COR-L47 (cell line): ENCODE data around the gene TGIF1.
"Not testable (repeated sequence)": the region's sequence is repeated elsewhere in the genome, so short reads cannot be mapped to it uniquely, and the experiment has no call there.

ENCODE experiments used
- DNase-seq: peaks from one replicate; lab custom pipeline; 2025; lab: John Stamatoyannopoulos, UW

TGIF1 gene

GRCh38 chr18:3450012-3450798 is at the start of gene TGIF1:
Gene TGIF1, plus strand, starts transcription at chr18:3450172. Its CDS starts 318 bp downstream, at chr18:3450490.
- DNase-seq, result peak; percentile 85

DNA sequence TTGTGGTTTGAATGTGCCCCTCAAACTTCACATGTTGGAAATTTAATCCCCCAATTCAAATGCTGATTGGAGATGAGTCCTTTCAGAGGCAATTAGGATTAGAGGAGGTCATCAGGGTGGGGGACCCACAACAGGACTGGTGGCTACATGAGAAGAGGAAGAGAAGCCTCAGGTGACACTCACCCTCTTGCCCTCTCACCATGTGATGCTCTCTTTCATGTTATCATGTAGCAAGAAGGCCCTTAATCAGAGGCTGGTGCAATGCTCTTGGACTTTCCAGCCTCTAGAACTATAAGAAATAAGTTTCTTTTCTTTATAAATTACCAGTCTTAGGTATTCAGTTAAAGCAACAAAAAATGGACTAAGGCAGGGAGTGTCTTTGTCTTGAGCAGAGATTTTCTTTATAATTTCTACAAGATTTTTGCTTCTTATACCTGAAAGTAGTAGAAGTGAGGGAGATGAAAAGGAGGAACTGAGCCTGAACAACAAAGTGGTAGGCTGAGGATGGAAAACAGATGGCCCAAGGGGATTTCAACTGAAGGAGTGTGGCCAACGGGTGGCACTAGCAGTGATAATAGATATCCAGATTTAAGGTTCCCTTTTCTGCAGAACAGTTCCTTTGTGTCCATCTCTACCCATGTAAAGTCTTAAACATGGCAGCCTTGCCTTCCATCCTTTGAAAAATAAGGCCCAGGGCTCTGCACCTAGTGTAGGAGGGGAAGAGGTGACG is 49.2 kb upstream of the TGIF1 start:
- DNase-seq, result no peak

- DNase-seq, result no peak
Measured at GRCh38 chr18:3401669-3402620, 48.0 kb upstream of the TGIF1 start.

GRCh38 chr18:3402982-3403451 is 47.0 kb upstream of the TGIF1 start:
- DNase-seq, result no peak

GRCh38 chr18:3405713-3406112 is 44.3 kb upstream of the TGIF1 start:
- DNase-seq, result no peak

DNA sequence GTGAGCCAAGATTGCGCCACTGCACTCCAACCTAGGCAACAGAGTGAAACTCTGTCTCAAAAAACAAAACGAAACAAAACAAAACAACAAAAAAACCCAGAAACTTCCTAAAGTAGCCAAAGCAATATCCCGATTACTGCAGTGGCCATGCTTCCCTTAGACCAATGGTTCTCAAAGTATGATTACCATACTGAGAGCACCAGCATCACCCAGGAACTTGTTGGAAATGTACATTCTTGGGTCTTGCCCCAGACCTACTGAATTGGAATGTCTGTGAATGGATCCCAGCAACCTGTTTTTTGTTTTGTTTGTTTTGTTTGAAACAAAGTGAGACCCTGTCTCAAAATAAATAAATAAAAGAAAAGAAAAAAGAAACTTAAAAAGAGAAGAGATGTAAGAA is 41.9 kb upstream of the TGIF1 start:
- DNase-seq, result no peak

GRCh38 chr18:3409811-3410210 is 40.2 kb upstream of the TGIF1 start:
- DNase-seq, result no peak

- DNase-seq, result no peak
Measured at GRCh38 chr18:3410273-3410672, 39.7 kb upstream of the TGIF1 start.

DNA sequence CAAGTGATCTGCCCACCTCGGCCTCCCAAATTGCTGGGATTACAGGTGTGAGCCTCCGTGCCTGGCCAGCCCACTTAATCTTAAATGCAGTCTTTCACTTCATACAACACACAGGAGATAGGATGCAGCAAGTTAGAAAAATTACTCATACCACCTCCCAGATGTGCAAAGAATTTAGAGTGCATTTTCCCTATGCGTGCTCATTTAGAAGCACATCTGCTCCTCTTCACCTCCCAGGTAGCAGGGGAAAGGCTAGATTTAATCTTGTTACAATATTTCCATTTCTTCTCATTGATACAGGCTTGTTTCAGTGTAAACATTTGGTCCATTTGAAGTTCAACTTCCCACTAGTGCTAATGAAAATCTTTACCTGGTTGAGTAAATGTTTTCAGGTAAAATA is 39.1 kb upstream of the TGIF1 start:
- not testable (repeated sequence) for DNase-seq

DNA sequence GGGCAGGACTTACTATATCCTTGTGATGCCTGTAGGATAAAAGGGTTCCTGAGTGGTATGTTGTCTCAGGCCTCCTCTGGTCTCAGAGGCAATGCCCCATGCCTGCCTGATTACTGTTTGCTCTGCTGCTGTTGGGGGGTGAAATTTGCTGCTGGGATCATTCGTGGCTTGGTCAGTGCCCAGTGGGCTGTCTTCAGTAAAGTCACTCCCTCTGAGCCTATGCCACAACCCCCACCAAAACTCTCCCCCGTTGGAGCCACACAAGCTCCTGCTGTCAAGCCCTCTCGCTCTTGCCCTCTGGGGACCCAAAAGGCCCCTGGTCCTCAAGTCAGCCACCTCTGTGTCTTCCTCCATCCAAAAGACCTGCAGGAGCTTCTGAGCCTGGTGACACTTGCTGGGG is 38.6 kb upstream of the TGIF1 start:
- no peak for DNase-seq

DNA sequence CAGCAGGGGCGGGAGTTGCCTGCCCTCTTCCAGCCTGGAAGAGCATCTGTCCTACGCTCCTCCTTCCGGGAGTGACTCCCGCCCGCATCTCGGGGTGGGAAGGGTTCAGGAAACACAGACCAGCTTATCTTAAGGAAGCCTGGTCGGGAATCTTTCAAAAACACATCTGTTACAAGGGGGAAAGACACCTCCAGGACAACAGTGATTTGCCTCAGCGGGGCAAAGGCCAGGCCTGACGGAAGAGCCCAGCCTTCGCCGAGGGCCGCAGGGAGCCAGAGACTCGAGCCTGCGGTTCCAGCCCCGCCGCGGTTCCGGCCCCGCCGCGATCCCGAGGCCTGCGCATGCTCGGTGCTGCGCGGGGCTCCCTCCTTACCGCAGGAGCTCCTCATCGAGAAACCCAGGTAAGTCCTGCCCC is 38.1 kb upstream of the TGIF1 start:
- no peak for DNase-seq

DNA sequence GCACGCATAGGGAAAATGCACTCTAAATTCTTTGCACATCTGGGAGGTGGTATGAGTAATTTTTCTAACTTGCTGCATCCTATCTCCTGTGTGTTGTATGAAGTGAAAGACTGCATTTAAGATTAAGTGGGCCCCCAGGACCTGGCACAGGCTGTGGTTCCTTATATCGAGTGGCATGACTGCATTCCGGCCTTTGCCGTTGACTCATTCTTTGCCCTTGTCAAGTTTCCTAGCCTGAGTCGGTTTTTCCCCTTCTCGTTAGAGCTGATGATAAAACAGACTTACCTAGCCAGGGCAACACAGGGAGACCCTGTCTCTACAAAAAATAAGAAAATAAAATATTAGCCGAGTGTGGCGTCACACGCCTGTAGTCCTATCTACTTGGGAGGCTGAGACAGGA is 37.4 kb upstream of the TGIF1 start:
- DNase-seq, result not testable (repeated sequence)

DNA sequence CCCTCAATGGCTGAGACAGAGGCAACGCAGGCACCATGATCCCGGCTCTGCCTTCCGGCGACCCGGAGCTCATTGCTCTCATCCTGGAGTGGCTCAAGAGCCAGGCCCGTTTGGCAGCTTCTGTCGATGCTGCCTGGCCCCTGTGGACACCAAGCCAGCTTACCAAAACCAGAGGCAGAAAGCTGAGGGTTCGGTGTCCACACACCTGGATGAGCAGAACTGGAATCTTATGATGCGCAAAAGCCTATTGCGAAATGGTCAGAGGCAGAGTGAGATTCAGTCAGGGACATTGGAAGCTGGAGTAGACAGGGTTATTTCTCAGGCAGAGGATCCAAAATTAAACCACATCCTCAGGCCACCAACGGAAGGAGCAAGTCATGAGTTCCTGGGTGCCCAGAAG is 34.9 kb upstream of the TGIF1 start:
- DNase-seq, result no peak

DNA sequence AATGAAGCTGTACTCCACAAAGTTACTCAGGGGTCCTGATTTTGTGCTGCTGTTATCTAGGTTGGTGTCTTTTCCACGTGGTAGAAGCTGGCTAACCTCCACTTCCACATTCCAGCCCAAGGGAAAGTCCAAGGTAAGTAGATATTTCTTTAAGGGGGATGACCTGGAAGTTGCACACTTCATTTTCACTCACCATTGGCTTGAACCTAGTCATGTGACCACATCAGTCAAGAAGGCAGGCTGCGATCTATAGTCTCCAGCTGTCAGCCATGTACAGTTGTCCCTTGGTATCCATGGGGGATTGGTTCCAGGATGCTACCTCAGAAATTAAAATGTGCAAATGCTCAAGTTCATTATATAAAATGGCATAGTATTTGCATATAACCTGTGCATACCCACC is 31.9 kb upstream of the TGIF1 start:
- no peak for DNase-seq

GRCh38 chr18:3420919-3421279 is 29.1 kb upstream of the TGIF1 start:
- no peak for DNase-seq

DNA sequence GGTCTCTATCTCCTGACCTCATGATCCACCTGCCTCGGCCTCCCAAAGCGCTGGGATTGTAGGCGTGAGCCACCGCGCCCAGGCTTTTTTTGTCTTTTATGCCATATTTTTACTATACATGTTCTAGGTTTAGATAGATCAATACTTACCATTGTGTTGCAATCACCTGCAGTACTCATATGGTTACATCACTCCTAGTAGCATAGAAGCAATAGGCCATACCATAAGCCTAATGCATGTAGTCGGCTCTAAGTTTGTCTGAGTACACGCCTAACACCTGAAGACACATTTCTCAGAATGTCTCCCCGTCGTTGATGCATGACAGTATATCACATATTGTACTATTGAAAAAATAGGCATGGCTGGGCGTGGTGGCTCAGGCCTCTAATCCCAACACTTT is 27.1 kb upstream of the TGIF1 start:
- DNase-seq, result no peak

GRCh38 chr18:3424280-3424890 is 25.6 kb upstream of the TGIF1 start:
- DNase-seq, result no peak

DNA sequence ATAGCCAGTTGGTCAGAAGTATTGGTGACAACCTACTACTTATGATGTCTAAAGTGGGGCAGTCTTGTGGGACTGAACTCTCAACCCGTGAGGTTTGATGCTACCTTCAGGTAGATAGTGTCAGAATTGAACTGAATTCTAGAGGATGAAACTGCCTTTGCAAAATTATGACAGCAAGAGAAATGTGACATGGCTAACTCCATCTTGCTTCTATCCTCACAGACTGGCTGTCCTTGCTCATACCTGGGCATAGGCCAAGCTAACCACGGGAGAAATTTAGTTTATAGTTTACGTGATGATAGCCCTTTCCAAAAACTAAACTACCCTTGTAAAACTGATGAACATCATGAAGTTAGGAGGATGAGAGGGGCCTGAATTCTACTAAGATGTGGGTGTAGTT is 24.9 kb upstream of the TGIF1 start:
- DNase-seq, result no peak

DNA sequence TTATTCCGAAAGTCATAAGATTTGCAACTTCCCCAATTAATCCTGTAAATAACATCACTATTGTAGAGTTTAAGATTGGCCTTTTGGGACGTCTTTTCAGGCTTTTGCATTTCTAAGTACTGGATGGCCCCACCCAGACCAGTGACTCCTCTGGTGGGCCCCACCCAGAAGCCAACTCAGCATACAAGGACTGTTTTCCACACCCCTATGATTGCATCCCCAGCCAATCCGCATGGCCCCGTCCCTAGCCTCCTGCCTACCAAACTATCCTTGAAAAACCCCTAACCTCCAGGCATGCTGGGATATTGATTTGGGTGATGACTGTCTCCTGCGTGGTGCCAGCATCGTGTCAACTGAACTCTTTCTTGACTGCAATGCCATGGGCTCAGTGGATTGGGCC is 24.5 kb upstream of the TGIF1 start:
- DNase-seq, result no peak

DNA sequence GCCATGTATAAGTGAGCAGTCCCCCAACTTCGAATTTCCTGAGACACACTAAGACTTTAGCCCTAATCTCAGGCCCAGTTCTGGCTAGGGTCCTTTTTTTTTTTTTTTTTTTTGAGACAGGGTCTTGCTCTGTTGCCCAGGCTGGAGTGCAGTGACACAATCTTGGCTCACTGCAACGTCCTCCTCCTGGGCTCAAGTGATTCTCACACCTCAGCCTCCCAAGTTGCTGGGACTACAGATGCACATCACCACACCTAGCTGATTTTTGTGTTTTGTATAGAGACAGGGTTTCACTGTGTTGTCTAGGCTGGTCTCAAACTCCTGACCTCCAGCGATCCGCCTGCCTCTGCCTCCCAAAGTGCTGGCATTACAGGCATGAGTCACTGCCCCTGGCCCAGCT is 23.9 kb upstream of the TGIF1 start:
- DNase-seq, result no peak

DNA sequence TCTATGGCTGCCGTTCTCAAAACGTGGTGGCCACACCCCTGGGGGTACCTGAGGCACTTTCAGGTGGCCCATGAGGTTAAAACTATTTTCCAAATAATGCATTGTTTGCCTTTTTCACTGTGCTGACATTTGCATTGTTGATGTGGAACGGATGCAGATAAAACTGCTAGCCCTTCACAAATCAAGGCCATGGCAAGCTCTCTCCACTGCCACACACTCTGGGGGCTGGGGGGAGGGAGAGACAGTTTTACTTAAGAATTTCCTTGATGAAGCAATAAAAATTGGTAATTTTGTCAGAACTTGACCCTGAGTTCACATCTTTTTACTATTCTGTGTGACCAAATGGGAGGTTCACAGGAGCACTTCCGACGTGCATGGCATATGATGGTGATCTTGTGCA is 22.0 kb upstream of the TGIF1 start:
- DNase-seq, result no peak

DNA sequence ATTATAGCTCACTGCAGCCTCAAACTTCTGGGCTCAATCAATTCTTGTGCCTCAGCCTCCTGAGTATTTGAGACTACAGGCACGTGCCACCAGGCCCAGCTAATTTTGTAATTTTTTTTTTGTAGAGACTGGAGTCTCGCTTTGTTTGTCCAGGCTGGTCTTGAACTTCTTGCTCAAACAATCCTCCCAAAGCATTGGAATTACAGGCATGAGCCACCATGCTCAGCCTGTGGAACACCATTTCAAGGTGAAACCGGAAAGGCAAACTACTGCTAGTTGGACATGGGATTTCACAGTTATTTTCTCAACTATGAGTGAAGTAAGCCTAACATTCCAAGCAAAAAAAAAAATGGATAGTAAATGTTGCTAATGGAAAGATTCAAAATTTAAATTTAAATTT is 20.9 kb upstream of the TGIF1 start:
- no peak for DNase-seq
